ENCODE data around the gene THTPA. TPM values are rescaled to one million over a fixed set of nuclear protein-coding genes. Genes with fewer than 3 reads are reported as not detected.

THTPA gene
- total RNA-seq, 1 donor from 2014 or later = 115 TPM

DNA sequence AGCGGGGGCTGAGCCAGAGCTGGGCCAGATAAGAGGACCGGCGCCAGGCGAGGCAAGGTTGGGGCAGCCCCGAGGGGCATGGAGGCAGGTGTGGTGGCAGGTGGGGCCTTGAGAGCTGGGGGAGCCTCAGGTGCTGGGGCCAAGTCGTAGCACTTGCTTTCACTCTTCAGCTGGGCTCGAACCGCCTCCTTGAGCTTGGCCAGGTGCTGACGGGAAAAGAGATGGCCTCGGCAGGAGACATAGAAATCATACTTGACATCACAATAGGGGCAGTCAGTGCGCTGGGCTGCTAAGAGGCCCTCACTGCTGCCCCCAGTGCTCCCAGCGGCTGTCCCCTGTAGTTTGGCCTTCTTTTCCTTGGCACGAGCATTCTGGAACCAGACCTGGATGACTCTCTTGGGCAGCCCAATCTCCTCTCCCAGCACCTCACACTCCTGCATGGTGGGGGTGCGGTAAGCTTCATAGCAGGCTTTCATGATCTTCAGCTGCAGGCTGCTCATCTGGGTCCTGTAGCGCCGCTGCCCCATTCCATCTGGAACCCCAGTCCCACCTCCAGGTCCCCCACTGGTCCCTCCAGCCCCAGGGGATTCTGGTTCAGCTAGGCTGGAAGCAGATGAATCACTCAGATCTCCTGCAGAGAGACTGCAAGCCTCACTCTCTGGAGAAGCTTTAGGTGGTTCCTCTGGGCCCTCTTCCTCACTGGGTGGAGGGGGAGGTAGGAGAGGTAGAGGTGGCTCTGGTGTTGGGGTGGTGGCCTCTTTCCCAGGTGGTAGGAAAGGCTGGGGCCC is 32.6 kb upstream of the THTPA start:
- intact Hi-C loops (cut with DNase I) = no loop called here
- H3K9me3 ChIP-seq = no peaks in the 10 kb centered on the region
- no peak overlapping the region for H3K4me3 ChIP-seq
- H3K27ac ChIP-seq = no peak overlapping the region
- TF ChIP-seq, protein P1, sequence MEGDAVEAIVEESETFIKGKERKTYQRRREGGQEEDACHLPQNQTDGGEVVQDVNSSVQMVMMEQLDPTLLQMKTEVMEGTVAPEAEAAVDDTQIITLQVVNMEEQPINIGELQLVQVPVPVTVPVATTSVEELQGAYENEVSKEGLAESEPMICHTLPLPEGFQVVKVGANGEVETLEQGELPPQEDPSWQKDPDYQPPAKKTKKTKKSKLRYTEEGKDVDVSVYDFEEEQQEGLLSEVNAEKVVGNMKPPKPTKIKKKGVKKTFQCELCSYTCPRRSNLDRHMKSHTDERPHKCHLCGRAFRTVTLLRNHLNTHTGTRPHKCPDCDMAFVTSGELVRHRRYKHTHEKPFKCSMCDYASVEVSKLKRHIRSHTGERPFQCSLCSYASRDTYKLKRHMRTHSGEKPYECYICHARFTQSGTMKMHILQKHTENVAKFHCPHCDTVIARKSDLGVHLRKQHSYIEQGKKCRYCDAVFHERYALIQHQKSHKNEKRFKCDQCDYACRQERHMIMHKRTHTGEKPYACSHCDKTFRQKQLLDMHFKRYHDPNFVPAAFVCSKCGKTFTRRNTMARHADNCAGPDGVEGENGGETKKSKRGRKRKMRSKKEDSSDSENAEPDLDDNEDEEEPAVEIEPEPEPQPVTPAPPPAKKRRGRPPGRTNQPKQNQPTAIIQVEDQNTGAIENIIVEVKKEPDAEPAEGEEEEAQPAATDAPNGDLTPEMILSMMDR (IDR thresholded peaks at IDR 0.05) = no peak
- no peaks in the 10 kb centered on the region for H3K4me1 ChIP-seq
- H3K27me3 ChIP-seq = no peaks in the 10 kb centered on the region
- DNase-seq (ENCODE audit: low spot score in 2 of 2) = no peak
- peaks cover 0 to 3% of the 10 kb centered on the region in 2 donors for H3K36me3 ChIP-seq

GRCh38 chr14:23524954-23525353 is 31.1 kb upstream of the THTPA start:
- intact Hi-C loops (cut with DNase I) = no loop called here
- Histone ChIP-seq H3K27ac (no peak overlapping the region), H3K4me3 (no peak overlapping the region), H3K9me3 (no peaks in the 10 kb centered on the region), H3K27me3 (no peaks in the 10 kb centered on the region), H3K4me1 (no peaks in the 10 kb centered on the region), H3K36me3 (peaks cover 0 to 3% of the 10 kb centered on the region in 2 donors)
- TF ChIP-seq, protein P1 (IDR thresholded peaks at IDR 0.05) = no peak
- no peak for DNase-seq (ENCODE audit: low spot score in 2 of 2)

DNA sequence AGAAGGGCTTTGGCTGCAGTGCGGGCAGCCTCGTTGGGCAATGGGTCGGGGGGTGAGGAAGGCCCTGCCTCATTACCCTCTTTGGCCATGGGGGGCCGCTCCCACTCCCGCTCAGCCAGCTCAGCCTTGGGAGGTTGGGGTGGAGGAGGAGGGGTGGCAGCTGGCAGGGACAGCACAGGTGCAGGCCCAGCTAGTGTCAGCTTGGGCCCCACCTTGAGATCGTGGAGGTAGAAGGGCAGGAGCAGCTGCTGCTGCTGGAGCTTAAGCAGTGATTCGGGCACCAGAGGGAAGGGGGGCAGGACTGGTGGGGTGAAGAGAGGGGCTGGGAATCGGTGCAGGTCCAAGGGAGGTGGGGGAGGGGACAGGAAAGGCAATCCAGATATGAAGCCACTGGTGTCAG is 30.5 kb upstream of the THTPA start:
- no peak for DNase-seq (ENCODE audit: low spot score in 2 of 2)
- Histone ChIP-seq H3K36me3 (peaks cover 0 to 3% of the 10 kb centered on the region in 2 donors), H3K4me3 (no peak overlapping the region), H3K9me3 (no peaks in the 10 kb centered on the region), H3K4me1 (no peaks in the 10 kb centered on the region), H3K27ac (no peak overlapping the region), H3K27me3 (no peaks in the 10 kb centered on the region)
- TF ChIP-seq, protein P1 (IDR thresholded peaks at IDR 0.05) = no peak
- intact Hi-C loops (cut with DNase I) = no loop called here

- Histone ChIP-seq H3K27me3 (no peaks in the 10 kb centered on the region), H3K4me1 (no peaks in the 10 kb centered on the region), H3K27ac (no peak overlapping the region), H3K36me3 (peaks cover 0 to 3% of the 10 kb centered on the region in 2 donors), H3K4me3 (no peak overlapping the region), H3K9me3 (no peaks in the 10 kb centered on the region)
- intact Hi-C loops (cut with DNase I) = no loop called here
- TF ChIP-seq, protein P1 (IDR thresholded peaks at IDR 0.05) = no peak
- no peak for DNase-seq (ENCODE audit: low spot score in 2 of 2)
Measured at GRCh38 chr14:23528555-23528954, 27.5 kb upstream of the THTPA start.

- TF ChIP-seq, protein P1 (IDR thresholded peaks at IDR 0.05) = no peak
- Histone ChIP-seq H3K4me3 (no peak overlapping the region), H3K9me3 (no peaks in the 10 kb centered on the region), H3K27ac (no peak overlapping the region), H3K27me3 (no peaks in the 10 kb centered on the region), H3K4me1 (no peaks in the 10 kb centered on the region), H3K36me3 (peaks cover 0 to 3% of the 10 kb centered on the region in 2 donors)
- no peak for DNase-seq (ENCODE audit: low spot score in 2 of 2)
- intact Hi-C loops (cut with DNase I) = no loop called here
Measured at GRCh38 chr14:23529016-23529415, 27.1 kb upstream of the THTPA start.

Data from ascending aorta (tissue), 2 donors.